ENCODE data around the gene STK39.

The STK39 gene

DNA sequence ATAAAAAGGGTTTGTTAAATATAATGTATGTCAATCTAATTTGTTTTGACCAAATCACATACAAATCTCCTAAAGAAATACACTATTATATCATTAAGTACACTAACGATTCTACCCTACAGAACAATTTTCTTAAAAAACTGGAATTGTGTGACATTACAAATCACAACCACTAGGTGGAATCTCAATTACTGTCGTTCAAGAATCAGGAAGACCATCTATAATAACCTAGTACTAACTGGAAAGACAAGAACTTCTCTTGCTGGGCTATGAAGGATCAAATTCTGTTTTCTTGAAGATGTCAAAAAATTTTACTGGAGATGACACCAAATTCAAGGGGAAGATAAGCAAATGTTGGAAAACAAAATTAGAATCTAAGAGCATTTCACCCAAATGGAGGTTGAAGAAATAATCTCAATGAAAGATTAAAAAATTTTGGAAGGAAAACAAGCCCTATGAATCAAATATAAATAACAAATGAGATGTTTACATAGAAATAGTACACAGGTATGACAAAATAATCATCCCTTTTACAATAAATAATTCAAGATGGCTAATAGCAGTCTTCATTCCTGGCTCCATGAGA, 110.9 kb downstream of the STK39 start:
- no peak overlapping the region for H3K56ac ChIP-seq (ENCODE audit: low read length)
- no peak overlapping the region for H2AK5ac ChIP-seq (ENCODE audit: low read length)
- H3K4ac ChIP-seq (ENCODE audit: low read depth, low read length): no peak overlapping the region
- no peak overlapping the region for H4K8ac ChIP-seq (ENCODE audit: low read depth, low read length)
- H3K79me2 ChIP-seq (ENCODE audit: control insufficient read depth, insufficient read depth, low read length): no peaks in the 10 kb centered on the region
- no peak overlapping the region for H3K27ac ChIP-seq (ENCODE audit: low read depth, low read length)
- H3K9ac ChIP-seq (ENCODE audit: low read length): no peak overlapping the region
- no peak overlapping the region for H3K4me2 ChIP-seq (ENCODE audit: low read length)
- H4K5ac ChIP-seq (ENCODE audit: low read length): no peak overlapping the region
- H3K4me3 ChIP-seq (ENCODE audit: low read length): no peak overlapping the region
- peaks cover 8% of the 10 kb centered on the region for H3K4me1 ChIP-seq (ENCODE audit: control insufficient read depth, low read depth, low read length)
- H3K27me3 ChIP-seq (ENCODE audit: insufficient read depth, low read length, poor library complexity): no peaks in the 10 kb centered on the region
- no peak overlapping the region for H3K23ac ChIP-seq (ENCODE audit: low read length)
- H2BK15ac ChIP-seq (replicated peaks; ENCODE audit: low read depth): no peak overlapping the region
- no CpG with 5 or more reads among the region's 2 CpGs for WGBS (ENCODE audit: extremely low coverage, insufficient coverage, low lambda C conversion rate)
- DNase-seq: peak; percentile 57
- H2BK5ac ChIP-seq (ENCODE audit: low read length): no peak overlapping the region
- no peaks in the 10 kb centered on the region for H3K79me1 ChIP-seq (ENCODE audit: low read length)
- no peak overlapping the region for H3K18ac ChIP-seq (ENCODE audit: low read length)
- no peaks in the 10 kb centered on the region for H3K36me3 ChIP-seq (ENCODE audit: control insufficient read depth, insufficient read depth, low read length)
- no peak overlapping the region for H2BK120ac ChIP-seq (ENCODE audit: low read depth, low read length)

GRCh38 chr2:168135630-168136029, 111.8 kb downstream of the STK39 start:
- H3K9ac ChIP-seq (ENCODE audit: low read length): no peak overlapping the region
- H3K79me1 ChIP-seq (ENCODE audit: low read length): no peaks in the 10 kb centered on the region
- H3K18ac ChIP-seq (ENCODE audit: low read length): no peak overlapping the region
- H3K4me1 ChIP-seq (ENCODE audit: control insufficient read depth, low read depth, low read length): peaks cover 8% of the 10 kb centered on the region
- no peak for DNase-seq
- H3K36me3 ChIP-seq (ENCODE audit: control insufficient read depth, insufficient read depth, low read length): no peaks in the 10 kb centered on the region
- no CpG with 5 or more reads among the region's 4 CpGs for WGBS (ENCODE audit: extremely low coverage, insufficient coverage, low lambda C conversion rate)
- H4K8ac ChIP-seq (ENCODE audit: low read depth, low read length): no peak overlapping the region
- H3K4me3 ChIP-seq (ENCODE audit: low read length): no peak overlapping the region
- no peak overlapping the region for H3K27ac ChIP-seq (ENCODE audit: low read depth, low read length)
- no peaks in the 10 kb centered on the region for H3K27me3 ChIP-seq (ENCODE audit: insufficient read depth, low read length, poor library complexity)
- H2AK5ac ChIP-seq (ENCODE audit: low read length): no peak overlapping the region
- no peak overlapping the region for H3K4ac ChIP-seq (ENCODE audit: low read depth, low read length)
- no peak overlapping the region for H2BK15ac ChIP-seq (replicated peaks; ENCODE audit: low read depth)
- no peak overlapping the region for H2BK5ac ChIP-seq (ENCODE audit: low read length)
- H3K79me2 ChIP-seq (ENCODE audit: control insufficient read depth, insufficient read depth, low read length): no peaks in the 10 kb centered on the region
- no peak overlapping the region for H2BK120ac ChIP-seq (ENCODE audit: low read depth, low read length)
- no peak overlapping the region for H3K23ac ChIP-seq (ENCODE audit: low read length)
- no peak overlapping the region for H3K4me2 ChIP-seq (ENCODE audit: low read length)
- H3K56ac ChIP-seq (ENCODE audit: low read length): no peak overlapping the region
- H4K5ac ChIP-seq (ENCODE audit: low read length): no peak overlapping the region

GRCh38 chr2:168135121-168135520, 112.3 kb downstream of the STK39 start:
- WGBS (ENCODE audit: extremely low coverage, insufficient coverage, low lambda C conversion rate): no CpG with 5 or more reads among the region's 2 CpGs
- H2BK5ac ChIP-seq (ENCODE audit: low read length): no peak overlapping the region
- no peaks in the 10 kb centered on the region for H3K79me2 ChIP-seq (ENCODE audit: control insufficient read depth, insufficient read depth, low read length)
- no peak overlapping the region for H3K4ac ChIP-seq (ENCODE audit: low read depth, low read length)
- no peak overlapping the region for H3K23ac ChIP-seq (ENCODE audit: low read length)
- H3K27ac ChIP-seq (ENCODE audit: low read depth, low read length): no peak overlapping the region
- no peak overlapping the region for H2AK5ac ChIP-seq (ENCODE audit: low read length)
- no peak overlapping the region for H3K4me2 ChIP-seq (ENCODE audit: low read length)
- H3K18ac ChIP-seq (ENCODE audit: low read length): no peak overlapping the region
- no peaks in the 10 kb centered on the region for H3K27me3 ChIP-seq (ENCODE audit: insufficient read depth, low read length, poor library complexity)
- no peak overlapping the region for H4K5ac ChIP-seq (ENCODE audit: low read length)
- no peak overlapping the region for H3K9ac ChIP-seq (ENCODE audit: low read length)
- DNase-seq: no peak
- H3K36me3 ChIP-seq (ENCODE audit: control insufficient read depth, insufficient read depth, low read length): no peaks in the 10 kb centered on the region
- no peak overlapping the region for H2BK120ac ChIP-seq (ENCODE audit: low read depth, low read length)
- no peak overlapping the region for H2BK15ac ChIP-seq (replicated peaks; ENCODE audit: low read depth)
- H3K56ac ChIP-seq (ENCODE audit: low read length): no peak overlapping the region
- peaks cover 8% of the 10 kb centered on the region for H3K4me1 ChIP-seq (ENCODE audit: control insufficient read depth, low read depth, low read length)
- H3K79me1 ChIP-seq (ENCODE audit: low read length): no peaks in the 10 kb centered on the region
- H4K8ac ChIP-seq (ENCODE audit: low read depth, low read length): no peak overlapping the region
- H3K4me3 ChIP-seq (ENCODE audit: low read length): no peak overlapping the region

DNA sequence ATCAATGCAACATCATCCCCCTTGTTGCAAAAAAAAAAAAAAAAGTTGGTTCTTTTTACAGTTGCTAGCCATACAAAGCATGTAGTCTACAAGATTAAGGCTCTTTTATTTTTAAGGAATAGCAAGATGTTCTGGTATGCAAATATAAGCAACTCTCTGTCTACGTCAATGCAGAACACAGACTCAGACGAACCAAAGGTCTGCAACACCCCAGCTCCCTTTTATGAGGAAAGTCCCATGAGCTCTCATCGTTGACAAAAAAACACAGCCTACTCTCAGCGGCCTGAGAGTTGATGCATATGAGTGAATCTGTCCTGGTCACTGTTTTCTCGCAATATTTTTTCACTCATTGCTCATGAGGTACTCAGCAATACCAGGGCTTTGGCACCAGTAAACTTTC, 112.9 kb downstream of the STK39 start:
- no CpG with 5 or more reads among the region's 5 CpGs for WGBS (ENCODE audit: extremely low coverage, insufficient coverage, low lambda C conversion rate)
- H3K23ac ChIP-seq (ENCODE audit: low read length): no peak overlapping the region
- no peak overlapping the region for H3K4ac ChIP-seq (ENCODE audit: low read depth, low read length)
- no peak overlapping the region for H2BK5ac ChIP-seq (ENCODE audit: low read length)
- no peak overlapping the region for H4K5ac ChIP-seq (ENCODE audit: low read length)
- H3K4me3 ChIP-seq (ENCODE audit: low read length): no peak overlapping the region
- H3K18ac ChIP-seq (ENCODE audit: low read length): no peak overlapping the region
- H2BK15ac ChIP-seq (replicated peaks; ENCODE audit: low read depth): no peak overlapping the region
- no peak overlapping the region for H3K4me2 ChIP-seq (ENCODE audit: low read length)
- no peak overlapping the region for H4K8ac ChIP-seq (ENCODE audit: low read depth, low read length)
- peaks cover 8% of the 10 kb centered on the region for H3K4me1 ChIP-seq (ENCODE audit: control insufficient read depth, low read depth, low read length)
- H2BK120ac ChIP-seq (ENCODE audit: low read depth, low read length): no peak overlapping the region
- H3K79me1 ChIP-seq (ENCODE audit: low read length): no peaks in the 10 kb centered on the region
- no peak overlapping the region for H3K27ac ChIP-seq (ENCODE audit: low read depth, low read length)
- no peak overlapping the region for H3K56ac ChIP-seq (ENCODE audit: low read length)
- no peaks in the 10 kb centered on the region for H3K79me2 ChIP-seq (ENCODE audit: control insufficient read depth, insufficient read depth, low read length)
- DNase-seq: no peak
- H2AK5ac ChIP-seq (ENCODE audit: low read length): no peak overlapping the region
- no peaks in the 10 kb centered on the region for H3K27me3 ChIP-seq (ENCODE audit: insufficient read depth, low read length, poor library complexity)
- no peak overlapping the region for H3K9ac ChIP-seq (ENCODE audit: low read length)
- no peaks in the 10 kb centered on the region for H3K36me3 ChIP-seq (ENCODE audit: control insufficient read depth, insufficient read depth, low read length)

DNA sequence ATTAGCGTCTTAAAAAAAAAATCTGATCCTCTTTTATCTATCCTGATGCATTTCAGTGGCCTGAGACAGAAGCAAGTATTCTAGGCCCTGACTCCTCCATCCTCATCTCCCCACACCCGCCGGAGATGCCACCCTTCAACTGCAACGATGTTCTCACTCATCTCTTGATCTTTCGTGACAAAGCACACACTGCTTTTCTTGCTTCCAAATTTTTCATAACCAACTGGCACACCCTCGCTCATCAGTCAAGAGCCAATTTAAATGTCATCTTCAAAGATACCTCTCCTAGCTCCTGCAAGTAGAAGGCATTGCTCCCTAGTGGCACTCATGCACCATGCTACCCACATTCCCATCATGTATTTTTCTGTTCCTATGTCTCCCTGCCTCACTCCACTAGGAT, 115.0 kb downstream of the STK39 start:
- Histone ChIP-seq H3K4me1 (ENCODE audit: control insufficient read depth, low read depth, low read length) (no peaks in the 10 kb centered on the region), H3K23ac (ENCODE audit: low read length) (no peak overlapping the region), H3K4ac (ENCODE audit: low read depth, low read length) (no peak overlapping the region), H3K9ac (ENCODE audit: low read length) (no peak overlapping the region), H3K36me3 (ENCODE audit: control insufficient read depth, insufficient read depth, low read length) (no peaks in the 10 kb centered on the region), H2AK5ac (ENCODE audit: low read length) (no peak overlapping the region), H2BK15ac (replicated peaks; ENCODE audit: low read depth) (no peak overlapping the region), H4K5ac (ENCODE audit: low read length) (no peak overlapping the region), H3K4me2 (ENCODE audit: low read length) (no peak overlapping the region), H3K18ac (ENCODE audit: low read length) (no peak overlapping the region), H3K27ac (ENCODE audit: low read depth, low read length) (no peak overlapping the region), H3K79me2 (ENCODE audit: control insufficient read depth, insufficient read depth, low read length) (no peaks in the 10 kb centered on the region), H4K8ac (ENCODE audit: low read depth, low read length) (no peak overlapping the region), H2BK5ac (ENCODE audit: low read length) (no peak overlapping the region), H3K56ac (ENCODE audit: low read length) (no peak overlapping the region), H3K79me1 (ENCODE audit: low read length) (no peaks in the 10 kb centered on the region), H3K27me3 (ENCODE audit: insufficient read depth, low read length, poor library complexity) (no peaks in the 10 kb centered on the region), H2BK120ac (ENCODE audit: low read depth, low read length) (no peak overlapping the region), H3K4me3 (ENCODE audit: low read length) (no peak overlapping the region)
- no CpG with 5 or more reads among the region's 6 CpGs for WGBS (ENCODE audit: extremely low coverage, insufficient coverage, low lambda C conversion rate)
- no peak for DNase-seq

DNA sequence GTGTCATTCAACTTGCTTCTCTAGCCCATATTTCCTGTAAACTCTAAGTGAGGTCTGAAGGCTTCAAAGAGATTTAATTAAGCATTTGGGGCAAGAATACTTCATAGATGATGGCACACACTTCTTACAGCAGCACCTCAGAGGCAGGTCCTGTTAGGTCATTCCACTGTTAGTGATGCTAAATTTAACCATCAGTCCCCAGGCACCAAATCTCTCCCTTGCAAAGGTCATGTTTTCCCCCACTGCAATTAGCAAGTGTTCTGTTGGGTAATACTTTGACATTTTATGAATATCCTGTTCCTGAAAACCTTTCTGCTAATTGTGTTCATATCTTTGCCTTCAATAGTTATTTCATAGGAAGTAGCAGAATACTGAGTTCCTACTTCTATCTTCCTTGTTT, 117.0 kb downstream of the STK39 start:
- Histone ChIP-seq H3K18ac (ENCODE audit: low read length) (no peak overlapping the region), H3K4me3 (ENCODE audit: low read length) (no peak overlapping the region), H2AK5ac (ENCODE audit: low read length) (no peak overlapping the region), H3K27me3 (ENCODE audit: insufficient read depth, low read length, poor library complexity) (no peaks in the 10 kb centered on the region), H3K79me2 (ENCODE audit: control insufficient read depth, insufficient read depth, low read length) (no peaks in the 10 kb centered on the region), H4K8ac (ENCODE audit: low read depth, low read length) (no peak overlapping the region), H2BK15ac (replicated peaks; ENCODE audit: low read depth) (no peak overlapping the region), H3K27ac (ENCODE audit: low read depth, low read length) (no peak overlapping the region), H2BK5ac (ENCODE audit: low read length) (no peak overlapping the region), H3K56ac (ENCODE audit: low read length) (no peak overlapping the region), H2BK120ac (ENCODE audit: low read depth, low read length) (no peak overlapping the region), H3K4me1 (ENCODE audit: control insufficient read depth, low read depth, low read length) (no peaks in the 10 kb centered on the region), H3K9ac (ENCODE audit: low read length) (no peak overlapping the region), H4K5ac (ENCODE audit: low read length) (no peak overlapping the region), H3K36me3 (ENCODE audit: control insufficient read depth, insufficient read depth, low read length) (no peaks in the 10 kb centered on the region), H3K4ac (ENCODE audit: low read depth, low read length) (no peak overlapping the region), H3K4me2 (ENCODE audit: low read length) (no peak overlapping the region), H3K79me1 (ENCODE audit: low read length) (no peaks in the 10 kb centered on the region), H3K23ac (ENCODE audit: low read length) (no peak overlapping the region)
- DNase-seq: no peak
